Dendritic cell treated with granulocyte-macrophage colony-stimulating factor and Interleukin-4, amounts not matched to agents 40 ng/mL and 50 ng/mL, for 4 days (primary cell): ENCODE data around the gene GID4.

Source experiments
- H3K27ac Mint-ChIP-seq: one replicate; pipeline ENCODE4 v1.8.0; 2022; ENCODE audit warnings: mild to moderate bottlenecking, mixed read lengths
- H3K27me3 Mint-ChIP-seq: one replicate; pipeline ENCODE4 v1.8.0; 2022; ENCODE audit warnings: mild to moderate bottlenecking, mixed read lengths
- H3K36me3 Mint-ChIP-seq: one replicate; pipeline ENCODE4 v1.8.0; 2022; ENCODE audit warnings: low read depth, mixed read lengths
- H3K4me1 Mint-ChIP-seq: one replicate; pipeline ENCODE4 v1.8.0; 2022; ENCODE audit warnings: low read depth, mixed read lengths
- H3K4me3 Mint-ChIP-seq: one replicate; pipeline ENCODE4 v1.8.0; 2022; ENCODE audit warnings: mild to moderate bottlenecking, moderate library complexity, mixed read lengths
- H3K9me3 Mint-ChIP-seq: one replicate; pipeline ENCODE4 v1.8.0; 2022; ENCODE audit warnings: mixed read lengths
- intact Hi-C: fragments of 100-400 bp; cut with micrococcal nuclease; formaldehyde crosslinking; loops from one replicate; pipeline ENCODE4 v1.15.0; 2022

The GID4 gene

GRCh38 chr17:18107061-18107790 is 68.0 kb downstream of the GID4 start:
- Mint-ChIP-seq H3K4me1 (peaks cover 6% of the 10 kb centered on the region), H3K9me3 (no peaks in the 10 kb centered on the region), H3K4me3 (no peak overlapping the region), H3K27ac (no peak overlapping the region), H3K27me3 (peaks cover 2% of the 10 kb centered on the region), H3K36me3 (peaks cover 58% of the 10 kb centered on the region)
- intact Hi-C loops: no loop called here

- H3K9me3 Mint-ChIP-seq: no peaks in the 10 kb centered on the region
- no peaks in the 10 kb centered on the region for H3K4me1 Mint-ChIP-seq
- H3K36me3 Mint-ChIP-seq: peaks cover 54% of the 10 kb centered on the region
- peaks cover 2% of the 10 kb centered on the region for H3K27me3 Mint-ChIP-seq
- H3K4me3 Mint-ChIP-seq: no peak overlapping the region
- intact Hi-C loops: no loop called here
- no peak overlapping the region for H3K27ac Mint-ChIP-seq
Observed at GRCh38 chr17:18107971-18108370, 68.8 kb downstream of the GID4 start.

GRCh38 chr17:18108401-18109312 is 69.4 kb downstream of the GID4 start, which contains the start of gene MYO15A:
TSS of gene MYO15A (plus strand) at chr17:18108756. CDS start at chr17:18118801, 10,045 bp downstream.
- no peaks in the 10 kb centered on the region for H3K9me3 Mint-ChIP-seq
- H3K27ac Mint-ChIP-seq: no peak within 1 kb of the TSS
- no peak within 1 kb of the TSS for H3K4me3 Mint-ChIP-seq
- intact Hi-C loops: no loop called here
- H3K4me1 Mint-ChIP-seq: no peaks in the 10 kb centered on the region
- peaks cover 47% of the 10 kb centered on the region for H3K36me3 Mint-ChIP-seq
- H3K27me3 Mint-ChIP-seq: peaks cover 2% of the 10 kb centered on the region

GRCh38 chr17:18109935-18110485 is 70.8 kb downstream of the GID4 start:
- no peak overlapping the region for H3K27ac Mint-ChIP-seq
- peaks cover 2% of the 10 kb centered on the region for H3K27me3 Mint-ChIP-seq
- H3K4me3 Mint-ChIP-seq: no peak overlapping the region
- peaks cover 33% of the 10 kb centered on the region for H3K36me3 Mint-ChIP-seq
- intact Hi-C loops: no loop called here
- H3K4me1 Mint-ChIP-seq: peaks cover 3% of the 10 kb centered on the region
- no peaks in the 10 kb centered on the region for H3K9me3 Mint-ChIP-seq

- intact Hi-C loops: no loop called here
- H3K36me3 Mint-ChIP-seq: peaks cover 26% of the 10 kb centered on the region
- no peaks in the 10 kb centered on the region for H3K9me3 Mint-ChIP-seq
- H3K4me1 Mint-ChIP-seq: peaks cover 5% of the 10 kb centered on the region
- peaks cover 2% of the 10 kb centered on the region for H3K27me3 Mint-ChIP-seq
- H3K4me3 Mint-ChIP-seq: no peak overlapping the region
- H3K27ac Mint-ChIP-seq: no peak overlapping the region
Observed at GRCh38 chr17:18110636-18111145, 71.5 kb downstream of the GID4 start.

GRCh38 chr17:18111330-18111971 is 72.2 kb downstream of the GID4 start:
- no peak overlapping the region for H3K27ac Mint-ChIP-seq
- peaks cover 19% of the 10 kb centered on the region for H3K36me3 Mint-ChIP-seq
- H3K9me3 Mint-ChIP-seq: no peaks in the 10 kb centered on the region
- H3K4me3 Mint-ChIP-seq: no peak overlapping the region
- peaks cover 2% of the 10 kb centered on the region for H3K27me3 Mint-ChIP-seq
- intact Hi-C loops: no loop called here
- H3K4me1 Mint-ChIP-seq: peaks cover 5% of the 10 kb centered on the region

- Mint-ChIP-seq H3K4me1 (peaks cover 5% of the 10 kb centered on the region), H3K4me3 (no peak overlapping the region), H3K9me3 (peaks cover 19% of the 10 kb centered on the region), H3K36me3 (no peaks in the 10 kb centered on the region), H3K27ac (no peak overlapping the region), H3K27me3 (peaks cover 1% of the 10 kb centered on the region)
- intact Hi-C loops: no loop called here
Observed at GRCh38 chr17:18115517-18115916, 76.3 kb downstream of the GID4 start.

- no peaks in the 10 kb centered on the region for H3K27me3 Mint-ChIP-seq
- peaks cover 5% of the 10 kb centered on the region for H3K4me1 Mint-ChIP-seq
- no peak overlapping the region for H3K27ac Mint-ChIP-seq
- H3K9me3 Mint-ChIP-seq: peaks cover 19% of the 10 kb centered on the region
- no peaks in the 10 kb centered on the region for H3K36me3 Mint-ChIP-seq
- intact Hi-C loops: no loop called here
- H3K4me3 Mint-ChIP-seq: no peak overlapping the region
Observed at GRCh38 chr17:18116078-18116477, 76.9 kb downstream of the GID4 start.

GRCh38 chr17:18117533-18117932 is 78.3 kb downstream of the GID4 start:
- H3K27me3 Mint-ChIP-seq: no peaks in the 10 kb centered on the region
- H3K36me3 Mint-ChIP-seq: no peaks in the 10 kb centered on the region
- H3K4me3 Mint-ChIP-seq: no peak overlapping the region
- H3K9me3 Mint-ChIP-seq: peaks cover 19% of the 10 kb centered on the region
- intact Hi-C loops: no loop called here
- no peak overlapping the region for H3K27ac Mint-ChIP-seq
- H3K4me1 Mint-ChIP-seq: peaks cover 5% of the 10 kb centered on the region
